GM12874 (cell line): ENCODE measurements around the gene TRAPPC1.

ENCODE experiments used
- TF ChIP-seq, protein P1 (sequence below): IDR thresholded peaks from 2 replicates; pipeline ENCODE4 v1.5.1; 2011; ENCODE audit warnings: low read depth, mild to moderate bottlenecking, control low read depth, low read length, moderate library complexity; ENCODE audit not compliant: insufficient read depth

TRAPPC1 gene

DNA sequence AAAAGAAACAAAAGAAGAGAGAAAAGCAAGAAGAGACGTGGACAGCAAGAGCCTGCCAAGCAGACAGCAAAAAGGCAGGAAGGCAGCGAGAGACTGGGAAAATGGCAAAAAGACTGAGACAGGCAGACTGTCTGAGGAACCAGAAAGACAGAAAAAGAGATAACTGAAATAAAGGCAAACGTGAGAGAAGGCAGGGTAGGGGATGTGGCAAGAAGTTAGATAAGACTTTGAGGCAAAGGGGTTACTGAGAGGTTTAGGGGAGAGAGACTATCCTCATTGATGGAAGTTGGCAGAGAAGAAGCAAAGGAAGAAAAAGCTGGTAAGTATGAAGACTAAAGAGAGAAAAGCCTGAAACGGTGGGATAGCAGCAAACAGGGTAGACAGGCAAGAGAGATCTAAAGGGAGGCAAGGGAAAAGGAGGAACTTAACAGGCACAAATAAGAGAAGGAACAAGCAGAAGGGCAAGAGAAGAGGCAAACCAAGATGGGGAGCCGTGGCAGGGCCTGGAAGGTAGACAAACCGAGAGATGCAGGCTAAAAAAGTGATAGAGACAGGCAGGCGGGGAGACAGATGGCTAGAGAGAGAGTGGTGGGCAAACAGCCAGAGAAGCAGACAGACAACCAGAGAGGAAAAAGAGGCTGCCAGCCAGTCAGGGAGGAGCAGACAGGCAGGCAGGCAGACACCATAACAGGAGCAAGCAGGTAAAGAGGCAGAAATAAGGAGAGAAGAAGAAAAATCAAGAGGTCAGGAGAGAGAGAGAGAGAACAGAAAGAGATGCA, 50.3 kb downstream of the TRAPPC1 start:
- TF ChIP-seq, protein P1, sequence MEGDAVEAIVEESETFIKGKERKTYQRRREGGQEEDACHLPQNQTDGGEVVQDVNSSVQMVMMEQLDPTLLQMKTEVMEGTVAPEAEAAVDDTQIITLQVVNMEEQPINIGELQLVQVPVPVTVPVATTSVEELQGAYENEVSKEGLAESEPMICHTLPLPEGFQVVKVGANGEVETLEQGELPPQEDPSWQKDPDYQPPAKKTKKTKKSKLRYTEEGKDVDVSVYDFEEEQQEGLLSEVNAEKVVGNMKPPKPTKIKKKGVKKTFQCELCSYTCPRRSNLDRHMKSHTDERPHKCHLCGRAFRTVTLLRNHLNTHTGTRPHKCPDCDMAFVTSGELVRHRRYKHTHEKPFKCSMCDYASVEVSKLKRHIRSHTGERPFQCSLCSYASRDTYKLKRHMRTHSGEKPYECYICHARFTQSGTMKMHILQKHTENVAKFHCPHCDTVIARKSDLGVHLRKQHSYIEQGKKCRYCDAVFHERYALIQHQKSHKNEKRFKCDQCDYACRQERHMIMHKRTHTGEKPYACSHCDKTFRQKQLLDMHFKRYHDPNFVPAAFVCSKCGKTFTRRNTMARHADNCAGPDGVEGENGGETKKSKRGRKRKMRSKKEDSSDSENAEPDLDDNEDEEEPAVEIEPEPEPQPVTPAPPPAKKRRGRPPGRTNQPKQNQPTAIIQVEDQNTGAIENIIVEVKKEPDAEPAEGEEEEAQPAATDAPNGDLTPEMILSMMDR: no peak
